ENCODE results near the gene SYPL1.

Gene SYPL1

DNA sequence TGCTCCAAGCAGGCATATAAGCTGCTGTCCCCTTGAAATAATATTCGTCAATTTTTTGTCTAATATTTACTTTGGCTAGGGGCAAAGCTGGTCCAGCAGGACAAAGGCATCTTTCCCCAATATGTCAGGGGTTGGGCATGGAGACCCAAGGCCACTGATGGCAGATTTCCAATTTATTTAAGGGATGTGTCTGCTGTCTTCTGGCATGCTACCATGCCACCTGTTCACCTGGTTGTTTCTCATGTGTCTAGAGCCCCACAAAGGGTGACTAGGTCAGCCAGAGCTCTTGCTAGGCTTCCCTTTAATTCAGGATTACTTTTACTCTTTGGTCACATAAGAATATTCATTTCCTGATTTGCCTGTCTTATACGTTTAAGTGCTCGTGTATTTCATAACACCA, 22.1 kb upstream of the SYPL1 start:
- TF ChIP-seq SIN3A (IDR thresholded peaks at IDR 0.05; ENCODE audit: borderline replicate concordance, insufficient read depth, low read length): no peak

DNA sequence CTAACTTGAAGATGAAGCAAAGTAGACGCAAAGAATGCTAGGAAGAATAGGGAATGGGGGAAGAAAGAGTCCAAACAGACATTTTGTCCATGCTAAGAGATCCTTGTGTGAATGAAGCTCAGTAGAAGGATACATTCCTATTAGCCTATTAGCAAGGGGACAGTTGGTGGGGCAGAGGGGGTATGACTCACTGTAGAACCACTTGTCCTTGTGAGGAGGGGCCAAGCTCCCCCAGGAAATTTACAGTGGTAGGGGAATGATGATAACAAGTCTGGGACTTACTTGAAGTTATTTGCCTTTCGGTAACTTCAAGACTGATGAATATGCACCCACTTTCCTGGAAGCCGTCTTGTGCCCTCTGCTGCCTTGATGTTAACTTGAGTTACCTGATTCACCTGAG, 17.2 kb upstream of the SYPL1 start:
- TF ChIP-seq TAF1 (IDR thresholded peaks at IDR 0.05; ENCODE audit: borderline replicate concordance, insufficient read depth, low read length) (no peak), FOXP2 (optimal IDR thresholded peaks at IDR 0.05; ENCODE audit: borderline replicate concordance, extremely low read depth, extremely low read length, insufficient read depth) (no peak)

DNA sequence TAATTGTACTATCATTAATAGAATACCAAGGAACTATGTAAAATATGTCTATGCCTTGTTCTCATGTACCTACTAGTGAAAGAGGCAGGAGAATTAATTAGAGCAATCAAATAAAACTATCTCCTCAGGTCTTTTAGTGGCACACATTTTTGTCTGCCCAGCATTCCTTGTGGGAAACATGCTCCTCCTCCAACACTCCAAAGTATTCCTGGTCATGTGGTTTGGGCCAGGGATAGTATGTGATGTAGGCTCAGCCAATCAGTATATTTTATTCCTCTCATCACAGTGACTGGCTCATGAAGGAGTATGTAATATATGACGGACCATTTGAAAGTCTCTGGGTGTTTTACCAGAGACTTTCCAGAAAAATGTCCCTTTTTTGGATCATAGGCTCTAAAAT, 16.7 kb upstream of the SYPL1 start:
- TF ChIP-seq FOXP2 (optimal IDR thresholded peaks at IDR 0.05; ENCODE audit: borderline replicate concordance, extremely low read depth, extremely low read length, insufficient read depth) (no peak), SIN3A (IDR thresholded peaks at IDR 0.05; ENCODE audit: borderline replicate concordance, insufficient read depth, low read length) (no peak), POLR2AphosphoS5 (IDR thresholded peaks at IDR 0.05; ENCODE audit: low read depth, low read length) (no peak), TAF1 (IDR thresholded peaks at IDR 0.05; ENCODE audit: borderline replicate concordance, insufficient read depth, low read length) (no peak)
- TF ChIP-seq, protein P1, sequence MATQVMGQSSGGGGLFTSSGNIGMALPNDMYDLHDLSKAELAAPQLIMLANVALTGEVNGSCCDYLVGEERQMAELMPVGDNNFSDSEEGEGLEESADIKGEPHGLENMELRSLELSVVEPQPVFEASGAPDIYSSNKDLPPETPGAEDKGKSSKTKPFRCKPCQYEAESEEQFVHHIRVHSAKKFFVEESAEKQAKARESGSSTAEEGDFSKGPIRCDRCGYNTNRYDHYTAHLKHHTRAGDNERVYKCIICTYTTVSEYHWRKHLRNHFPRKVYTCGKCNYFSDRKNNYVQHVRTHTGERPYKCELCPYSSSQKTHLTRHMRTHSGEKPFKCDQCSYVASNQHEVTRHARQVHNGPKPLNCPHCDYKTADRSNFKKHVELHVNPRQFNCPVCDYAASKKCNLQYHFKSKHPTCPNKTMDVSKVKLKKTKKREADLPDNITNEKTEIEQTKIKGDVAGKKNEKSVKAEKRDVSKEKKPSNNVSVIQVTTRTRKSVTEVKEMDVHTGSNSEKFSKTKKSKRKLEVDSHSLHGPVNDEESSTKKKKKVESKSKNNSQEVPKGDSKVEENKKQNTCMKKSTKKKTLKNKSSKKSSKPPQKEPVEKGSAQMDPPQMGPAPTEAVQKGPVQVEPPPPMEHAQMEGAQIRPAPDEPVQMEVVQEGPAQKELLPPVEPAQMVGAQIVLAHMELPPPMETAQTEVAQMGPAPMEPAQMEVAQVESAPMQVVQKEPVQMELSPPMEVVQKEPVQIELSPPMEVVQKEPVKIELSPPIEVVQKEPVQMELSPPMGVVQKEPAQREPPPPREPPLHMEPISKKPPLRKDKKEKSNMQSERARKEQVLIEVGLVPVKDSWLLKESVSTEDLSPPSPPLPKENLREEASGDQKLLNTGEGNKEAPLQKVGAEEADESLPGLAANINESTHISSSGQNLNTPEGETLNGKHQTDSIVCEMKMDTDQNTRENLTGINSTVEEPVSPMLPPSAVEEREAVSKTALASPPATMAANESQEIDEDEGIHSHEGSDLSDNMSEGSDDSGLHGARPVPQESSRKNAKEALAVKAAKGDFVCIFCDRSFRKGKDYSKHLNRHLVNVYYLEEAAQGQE (IDR thresholded peaks at IDR 0.05; ENCODE audit: insufficient read depth in 1 of 2, low read depth in 2 of 2, low read length in 2 of 2): no peak

DNA sequence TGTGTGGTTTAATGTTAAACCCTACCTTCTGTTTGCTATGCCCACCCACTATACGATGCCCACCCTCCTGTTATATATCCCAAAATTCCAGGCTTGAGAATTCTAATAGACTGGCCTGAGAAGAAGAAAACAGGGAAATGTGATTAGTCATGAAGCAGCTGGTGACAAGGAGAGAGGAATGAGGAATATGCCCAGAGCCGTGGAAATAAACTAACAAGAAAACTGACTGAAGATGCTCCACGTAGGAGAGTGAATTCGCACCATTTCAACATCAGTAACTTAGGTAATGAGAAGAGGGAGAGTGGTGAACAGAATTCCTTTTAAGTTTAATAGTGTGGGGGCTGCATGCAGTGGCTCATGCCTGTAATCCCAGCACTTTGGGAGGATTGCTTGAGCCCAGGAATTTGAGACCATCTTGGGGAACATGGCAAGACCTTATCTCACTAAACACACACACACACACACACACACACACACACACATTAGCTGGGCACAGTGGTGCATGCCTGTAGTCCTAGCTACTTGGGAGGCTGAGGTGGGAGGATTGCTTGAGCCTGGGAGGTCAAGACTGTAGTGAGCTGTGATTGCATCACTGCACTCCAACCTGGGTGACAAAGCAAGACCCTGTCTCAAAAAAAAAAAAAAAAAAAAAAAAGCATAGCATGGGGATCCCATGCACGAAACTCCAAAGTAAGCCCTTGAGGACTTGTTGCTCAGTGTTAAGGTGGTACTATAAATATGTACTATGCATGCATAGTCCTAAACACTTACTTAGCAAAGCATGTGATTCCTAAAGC, 16.1 kb upstream of the SYPL1 start:
- TF ChIP-seq SIN3A (IDR thresholded peaks at IDR 0.05; ENCODE audit: borderline replicate concordance, insufficient read depth, low read length) (no peak), FOXP2 (optimal IDR thresholded peaks at IDR 0.05; ENCODE audit: borderline replicate concordance, extremely low read depth, extremely low read length, insufficient read depth) (no peak), TAF1 (IDR thresholded peaks at IDR 0.05; ENCODE audit: borderline replicate concordance, insufficient read depth, low read length) (no peak), POLR2AphosphoS5 (IDR thresholded peaks at IDR 0.05; ENCODE audit: low read depth, low read length) (no peak)
- TF ChIP-seq, protein P1 (IDR thresholded peaks at IDR 0.05; ENCODE audit: insufficient read depth in 1 of 2, low read depth in 2 of 2, low read length in 2 of 2): no peak

DNA sequence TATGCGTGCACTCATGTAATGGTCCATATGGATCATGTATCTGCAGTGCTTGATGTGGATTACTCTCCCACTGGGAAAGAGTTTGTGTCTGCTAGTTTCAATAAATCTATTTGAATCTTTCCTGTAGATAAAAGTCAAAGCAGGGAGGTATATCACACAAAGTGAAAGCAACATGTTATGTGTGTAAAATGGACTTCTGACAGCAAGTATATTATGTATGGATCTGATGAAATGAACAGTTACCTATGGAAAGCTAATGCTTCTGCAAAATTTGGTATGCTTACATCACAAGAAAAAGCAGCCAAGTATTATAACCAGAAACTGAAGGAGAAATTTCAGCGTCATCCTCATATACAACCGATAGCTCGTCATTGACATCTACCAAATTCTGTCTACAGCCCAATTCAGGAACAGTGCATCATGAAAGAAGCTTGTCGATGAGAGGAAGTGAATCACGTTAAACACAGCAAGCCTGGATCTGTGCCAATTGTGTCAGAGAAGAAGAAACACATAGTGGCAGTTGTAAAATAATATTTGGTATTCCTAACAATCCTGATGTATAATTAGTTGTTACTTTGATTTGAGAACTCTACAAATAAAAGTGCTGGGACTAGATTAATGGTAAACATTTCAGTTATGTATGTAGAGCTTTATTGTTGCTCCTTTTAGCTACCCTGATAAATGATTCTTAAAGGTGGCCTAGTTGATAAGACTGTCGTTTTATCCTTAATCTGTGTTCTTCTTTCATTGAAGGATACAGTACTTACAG, 14.2 kb upstream of the SYPL1 start:
- TF ChIP-seq FOXP2 (optimal IDR thresholded peaks at IDR 0.05; ENCODE audit: borderline replicate concordance, extremely low read depth, extremely low read length, insufficient read depth) (no peak), POLR2AphosphoS5 (IDR thresholded peaks at IDR 0.05; ENCODE audit: low read depth, low read length) (no peak), TAF1 (IDR thresholded peaks at IDR 0.05; ENCODE audit: borderline replicate concordance, insufficient read depth, low read length) (no peak), SIN3A (IDR thresholded peaks at IDR 0.05; ENCODE audit: borderline replicate concordance, insufficient read depth, low read length) (no peak)
- TF ChIP-seq, protein P1 (IDR thresholded peaks at IDR 0.05; ENCODE audit: insufficient read depth in 1 of 2, low read depth in 2 of 2, low read length in 2 of 2): no peak

DNA sequence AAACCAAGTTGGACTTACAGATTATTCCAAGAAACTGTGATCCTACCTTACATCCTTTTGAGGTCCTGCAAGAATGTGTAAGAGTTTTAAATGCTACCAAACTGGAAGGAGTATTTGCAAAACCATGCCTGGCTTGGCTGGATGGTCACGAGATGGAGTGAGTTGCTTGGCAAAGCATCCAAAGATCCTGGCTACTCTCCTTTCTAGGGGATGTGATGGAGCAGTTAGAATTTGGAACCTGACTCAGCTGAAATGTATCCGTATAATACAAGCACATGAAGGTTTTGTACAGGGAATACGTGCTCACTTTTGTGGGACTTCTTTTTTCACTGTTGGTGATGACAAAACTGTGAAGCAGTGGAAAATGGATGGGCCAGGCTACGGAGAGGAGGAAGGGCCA, 13.3 kb upstream of the SYPL1 start:
- TF ChIP-seq FOXP2 (optimal IDR thresholded peaks at IDR 0.05; ENCODE audit: borderline replicate concordance, extremely low read depth, extremely low read length, insufficient read depth): no peak
- TF ChIP-seq TAF1 (IDR thresholded peaks at IDR 0.05; ENCODE audit: borderline replicate concordance, insufficient read depth, low read length): no peak
- no peak for TF ChIP-seq POLR2AphosphoS5 (IDR thresholded peaks at IDR 0.05; ENCODE audit: low read depth, low read length)
- TF ChIP-seq SIN3A (IDR thresholded peaks at IDR 0.05; ENCODE audit: borderline replicate concordance, insufficient read depth, low read length): no peak
- TF ChIP-seq, protein P1 (IDR thresholded peaks at IDR 0.05; ENCODE audit: insufficient read depth in 1 of 2, low read depth in 2 of 2, low read length in 2 of 2): no peak

Data from PFSK-1 (cell line).